Posterior vena cava (tissue), 2 donors: Measurements from ENCODE around the gene BICD2. TPM values are rescaled to one million over a fixed set of nuclear protein-coding genes. Genes with fewer than 3 reads are reported as not detected.

Source experiments
- DNase-seq: peaks from one replicate; pipeline ENCODE4 v3.0.0-alpha.2; 2020; ENCODE audit warnings: low spot score
- intact Hi-C, 2 donors: fragments of 100-400 bp; cut with DNase I; formaldehyde crosslinking; loops; one replicate each; pipeline versions ENCODE4 v1.14.1 to v1.14.2; 2022 to 2023
- total RNA-seq, 2 donors: library from RNA; stranded (reverse); fragmentation: NEBNext Ultra II Directional; extraction: Animal tissue kit (Norgen Biotek cat#: 25700); gene quantifications; one replicate each; pipeline ENCODE4 v1.2.1, GENCODE V29; 2021
- donor health status: DM: yes; HTN: yes; CAD: no.
- donor health status: DM: yes; HTN: yes; CAD: no.

BICD2 gene
- total RNA-seq, 2 donors from 2014 or later = 27.4 to 40.2 TPM

GRCh38 chr9:92735636-92736562, 28.7 kb downstream of the BICD2 start:
- DNase-seq = no peak
- intact Hi-C loops = no loop called here

- no peak for DNase-seq
- intact Hi-C loops = no loop called here
Observed at GRCh38 chr9:92734931-92735635, 29.6 kb downstream of the BICD2 start.

DNA sequence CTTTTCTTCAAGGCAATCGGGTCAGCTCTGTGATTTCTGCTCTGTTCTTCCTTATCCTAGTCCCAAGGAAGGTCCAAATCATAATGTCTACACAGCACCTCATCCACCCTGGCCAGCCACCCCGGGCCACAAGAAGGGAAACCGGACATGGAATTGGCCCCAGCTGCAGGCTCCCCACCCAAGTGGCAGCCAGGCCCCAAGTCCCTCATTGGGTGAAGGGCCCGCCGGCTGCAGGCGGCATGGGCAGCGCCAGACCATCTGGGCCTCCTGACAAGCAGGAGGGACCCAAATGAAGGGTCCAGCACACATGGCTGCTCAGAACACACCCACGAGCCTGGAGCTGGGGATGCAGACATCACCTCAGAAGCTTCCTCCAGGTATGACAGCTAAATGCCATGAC, 33.7 kb downstream of the BICD2 start:
- intact Hi-C loops = no loop called here
- no peak for DNase-seq

DNA sequence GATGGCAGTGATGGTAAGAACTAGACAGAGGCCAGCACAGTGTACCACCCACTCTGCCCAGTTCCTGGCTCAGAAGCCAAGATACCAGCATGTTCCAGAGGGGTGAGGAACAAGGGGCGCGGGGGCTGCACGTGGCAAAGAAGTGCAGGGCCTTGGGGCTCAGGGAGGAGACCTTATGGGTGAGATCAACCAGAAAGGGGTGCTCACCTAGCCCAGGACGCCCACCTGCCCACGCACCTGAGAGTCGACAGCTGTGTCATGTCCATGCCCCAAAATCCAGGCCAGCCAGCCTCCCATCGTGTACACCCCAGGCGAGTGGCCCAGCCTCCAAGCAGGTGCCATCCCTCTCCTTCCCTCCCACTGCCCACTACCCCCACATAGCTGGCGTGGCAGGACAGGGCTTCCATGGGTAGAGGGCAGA, 34.9 kb downstream of the BICD2 start:
- intact Hi-C loops = no loop called here
- no peak for DNase-seq

GRCh38 chr9:92728831-92729734, 35.5 kb downstream of the BICD2 start:
- intact Hi-C loops = no loop called here
- no peak for DNase-seq

GRCh38 chr9:92727716-92728700, 36.6 kb downstream of the BICD2 start:
- intact Hi-C loops = no loop called here
- DNase-seq = no peak

DNA sequence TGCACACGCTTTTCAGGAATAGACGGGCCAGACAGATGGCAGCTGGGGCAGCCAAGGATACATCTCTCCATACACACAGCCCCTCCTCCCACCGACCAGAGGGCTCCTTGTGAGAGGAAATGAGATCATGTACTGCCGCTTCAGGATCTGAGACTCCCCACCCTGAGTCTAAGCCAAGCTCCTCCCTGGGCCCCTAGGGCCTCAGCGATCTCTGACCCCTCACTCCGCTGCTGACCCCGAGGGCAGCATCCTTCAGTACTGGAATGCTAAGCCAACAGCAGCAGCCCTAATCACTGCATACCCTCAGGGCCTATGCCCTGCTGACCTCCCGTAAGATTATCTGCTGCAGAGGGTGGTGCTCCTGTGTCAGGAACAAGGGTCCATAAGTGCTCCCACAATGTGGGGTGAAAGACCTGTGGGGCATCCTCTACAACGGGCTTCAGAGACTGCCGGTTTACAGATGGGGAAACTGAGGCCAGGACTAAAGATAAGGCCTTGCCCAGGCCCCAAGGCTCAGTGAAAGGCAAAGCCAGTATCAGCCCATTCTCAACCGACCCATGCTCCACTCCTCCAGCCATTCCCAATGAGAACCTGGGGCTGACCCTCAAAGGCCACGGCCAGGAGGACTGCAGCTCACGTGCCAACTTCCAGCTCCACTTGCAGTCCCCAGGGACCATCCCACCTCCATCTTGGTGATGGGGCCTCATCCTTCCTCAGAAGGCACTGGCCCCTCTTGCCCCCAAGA, 37.5 kb downstream of the BICD2 start:
- DNase-seq = peak; percentile 31
- intact Hi-C loops = no loop called here

GRCh38 chr9:92726348-92726747, 38.3 kb downstream of the BICD2 start:
- intact Hi-C loops = no loop called here
- DNase-seq = no peak

- DNase-seq = no peak
- intact Hi-C loops = no loop called here
Observed at GRCh38 chr9:92725766-92726165, 38.9 kb downstream of the BICD2 start.

GRCh38 chr9:92725266-92725545, 39.4 kb downstream of the BICD2 start:
- no peak for DNase-seq
- intact Hi-C loops = no loop called here

DNA sequence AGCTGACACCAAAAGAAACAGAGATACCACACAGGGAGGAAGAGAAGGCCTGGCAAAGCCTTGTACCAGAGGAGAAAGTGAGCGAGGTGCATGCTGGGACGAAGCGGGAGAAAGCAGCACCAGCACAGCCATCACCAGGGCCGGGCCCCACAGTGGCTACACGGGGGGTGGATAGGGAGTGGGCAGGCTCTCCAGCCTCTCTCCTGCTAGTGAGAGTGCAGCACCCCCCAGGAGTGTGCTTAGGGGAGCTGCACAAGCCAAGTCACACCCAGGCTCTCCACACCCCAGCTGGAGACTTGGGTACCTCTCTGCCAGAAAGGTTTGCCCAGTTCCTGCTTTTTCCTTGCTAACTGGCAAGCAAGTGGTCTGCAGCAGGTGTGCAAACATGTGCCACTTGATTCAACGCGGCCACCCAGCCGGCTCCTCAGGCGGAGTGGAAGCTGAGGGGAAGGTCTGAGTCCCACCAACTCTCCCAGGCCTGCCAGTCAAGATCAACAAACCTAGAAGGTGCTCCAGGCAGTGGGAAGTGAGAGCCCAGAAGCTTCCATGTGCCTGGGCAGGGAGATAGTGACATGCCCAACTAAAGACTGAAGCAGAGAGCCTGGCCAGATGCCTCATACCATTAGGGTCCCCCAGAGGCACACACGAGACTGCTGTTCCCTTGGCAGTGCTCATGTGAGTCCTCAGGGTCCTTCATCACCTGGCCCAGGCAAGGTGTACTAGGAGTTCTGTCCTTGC, 39.9 kb downstream of the BICD2 start:
- no peak for DNase-seq

GRCh38 chr9:92723801-92724323, 40.8 kb downstream of the BICD2 start:
- no peak for DNase-seq
- intact Hi-C loops = no loop called here

More for the DNA sequence above, 39.9 kb downstream of the BICD2 start:
- intact Hi-C loops = no loop called here

DNA sequence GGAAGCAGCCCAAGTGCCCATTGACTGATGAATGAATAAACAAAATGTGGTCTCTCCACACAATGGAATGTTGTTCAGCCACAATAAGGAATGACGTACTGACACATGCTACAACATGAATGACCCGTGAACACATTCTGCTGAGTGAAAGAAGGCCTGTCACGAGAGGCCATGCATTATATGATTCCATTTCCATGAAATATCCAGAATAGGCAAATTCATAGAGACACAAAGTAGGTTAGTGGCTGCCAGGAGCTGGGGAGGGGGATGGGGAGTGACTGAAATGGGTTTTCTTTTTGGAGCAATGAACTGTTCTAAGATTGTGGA, 41.4 kb downstream of the BICD2 start:
- no peak for DNase-seq
- intact Hi-C loops = no loop called here

- DNase-seq = no peak
- intact Hi-C loops = no loop called here
Observed at GRCh38 chr9:92722386-92723298, 42.0 kb downstream of the BICD2 start.

DNA sequence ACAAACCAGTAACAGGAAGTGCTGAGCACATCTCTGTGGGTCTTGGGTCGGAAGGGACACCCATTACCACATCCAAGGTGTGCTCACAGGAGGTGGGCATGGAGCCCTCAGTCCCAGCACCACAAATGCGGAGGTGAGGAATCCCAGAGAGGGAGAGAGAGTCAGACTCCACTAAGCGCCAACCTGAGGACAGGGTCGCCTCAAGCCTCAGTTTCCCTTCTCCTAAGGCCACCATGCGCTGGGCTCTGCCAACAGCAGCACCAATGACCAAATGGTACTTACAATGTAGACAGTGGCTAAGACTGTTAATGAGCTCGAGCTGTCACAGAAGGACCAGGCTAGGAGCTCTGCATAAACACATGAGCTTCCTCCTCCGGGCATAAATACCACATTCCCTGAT, 43.1 kb downstream of the BICD2 start:
- intact Hi-C loops = no loop called here
- DNase-seq = no peak

DNA sequence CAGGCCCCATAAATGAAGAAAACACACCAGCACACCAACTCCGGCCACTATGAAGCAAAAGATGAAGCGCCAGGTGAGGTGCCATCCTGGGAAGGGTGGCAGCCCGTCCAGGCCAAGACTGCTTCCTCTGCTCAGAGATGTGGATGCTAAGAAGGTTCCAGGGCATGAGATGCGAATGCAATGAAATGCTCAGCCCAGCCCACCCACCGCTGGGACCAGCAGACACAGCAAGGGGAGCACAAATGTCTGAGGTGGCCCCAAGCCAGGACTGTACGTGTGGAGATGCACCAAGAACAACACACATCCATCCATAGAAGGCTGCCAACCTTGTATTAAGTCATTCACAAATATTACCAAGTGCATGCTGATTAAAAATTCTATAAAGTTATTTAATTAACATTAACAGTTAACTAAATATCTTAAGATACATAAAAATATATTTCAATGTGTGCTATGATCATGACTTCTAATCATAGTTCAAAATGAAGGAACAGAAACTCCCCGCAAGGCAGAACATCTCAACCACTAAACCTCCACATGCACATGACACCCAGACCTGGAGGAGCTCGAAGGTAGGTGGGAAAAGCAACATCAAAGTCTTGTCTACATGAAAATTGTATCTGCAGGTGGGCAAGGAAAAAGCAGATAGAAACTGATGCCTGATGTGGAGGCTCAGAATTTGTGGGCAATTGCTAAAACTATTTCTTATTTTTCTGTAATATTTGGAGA, 43.7 kb downstream of the BICD2 start:
- no peak for DNase-seq
- intact Hi-C loops = no loop called here
